ENCODE measurements around the gene IP6K3.

DNA sequence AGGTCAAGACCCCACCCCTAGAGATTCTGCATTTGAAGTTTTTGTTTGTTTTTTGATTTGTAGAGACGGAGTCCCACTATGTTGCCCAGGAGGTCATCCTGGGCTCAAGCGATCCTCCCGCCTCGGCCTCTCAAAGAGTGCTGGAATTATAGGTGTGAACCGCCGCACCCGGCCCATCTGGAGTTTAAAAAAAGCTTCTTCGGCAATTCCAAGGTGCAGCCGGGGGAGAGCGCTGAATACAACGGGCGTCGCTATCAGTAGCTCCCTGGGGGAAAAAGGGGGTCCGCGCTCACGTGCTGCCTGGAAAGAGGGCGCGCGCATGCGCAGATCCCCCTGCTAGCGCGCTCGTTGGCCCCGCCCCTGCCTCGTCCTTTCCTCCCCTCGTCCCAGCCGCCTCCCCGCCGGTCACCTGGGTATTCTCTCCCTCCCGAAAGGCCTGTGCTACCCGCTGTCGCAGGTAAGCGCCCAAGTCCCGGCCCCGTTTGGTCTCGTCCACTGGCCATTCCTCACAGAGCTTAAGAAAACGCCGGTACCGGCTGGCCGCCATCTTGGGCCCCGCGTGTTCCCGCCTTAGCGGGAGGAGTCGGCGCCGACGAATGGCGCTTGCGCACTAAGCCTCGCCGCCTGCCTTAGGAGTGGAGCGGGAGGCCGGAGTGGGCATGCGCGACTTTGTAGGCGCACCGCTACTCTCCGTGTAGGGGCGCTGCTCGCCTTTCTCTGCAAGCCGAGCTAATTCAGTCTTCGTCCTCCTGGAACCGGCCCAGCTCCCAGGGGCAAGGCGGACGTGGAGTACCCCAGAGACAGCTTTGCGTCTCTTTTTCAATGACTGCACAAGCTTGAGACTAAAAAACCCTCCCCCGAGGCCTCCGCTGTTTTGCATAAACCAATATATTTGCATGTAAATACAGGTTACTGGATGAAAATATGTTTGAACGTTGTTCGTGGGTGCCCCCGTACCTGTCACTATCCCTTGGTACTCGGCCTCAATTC, 35.3 kb downstream of the IP6K3 start, which contains the start of gene UQCC2:
- TF ChIP-seq, protein P1, sequence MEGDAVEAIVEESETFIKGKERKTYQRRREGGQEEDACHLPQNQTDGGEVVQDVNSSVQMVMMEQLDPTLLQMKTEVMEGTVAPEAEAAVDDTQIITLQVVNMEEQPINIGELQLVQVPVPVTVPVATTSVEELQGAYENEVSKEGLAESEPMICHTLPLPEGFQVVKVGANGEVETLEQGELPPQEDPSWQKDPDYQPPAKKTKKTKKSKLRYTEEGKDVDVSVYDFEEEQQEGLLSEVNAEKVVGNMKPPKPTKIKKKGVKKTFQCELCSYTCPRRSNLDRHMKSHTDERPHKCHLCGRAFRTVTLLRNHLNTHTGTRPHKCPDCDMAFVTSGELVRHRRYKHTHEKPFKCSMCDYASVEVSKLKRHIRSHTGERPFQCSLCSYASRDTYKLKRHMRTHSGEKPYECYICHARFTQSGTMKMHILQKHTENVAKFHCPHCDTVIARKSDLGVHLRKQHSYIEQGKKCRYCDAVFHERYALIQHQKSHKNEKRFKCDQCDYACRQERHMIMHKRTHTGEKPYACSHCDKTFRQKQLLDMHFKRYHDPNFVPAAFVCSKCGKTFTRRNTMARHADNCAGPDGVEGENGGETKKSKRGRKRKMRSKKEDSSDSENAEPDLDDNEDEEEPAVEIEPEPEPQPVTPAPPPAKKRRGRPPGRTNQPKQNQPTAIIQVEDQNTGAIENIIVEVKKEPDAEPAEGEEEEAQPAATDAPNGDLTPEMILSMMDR (IDR thresholded peaks at IDR 0.05), result peak; percentile 35 to 65 (median 58)
- peak; percentile 43 to 47 for TF ChIP-seq POLR2A (IDR thresholded peaks at IDR 0.05)

Data from adrenal gland (tissue), 5 donors.